Measurements from ENCODE around the gene DISC1.
"Not testable (repeated sequence)": the region's sequence is repeated elsewhere in the genome, so short reads cannot be mapped to it uniquely, and the experiment has no call there.

The DISC1 gene

GRCh38 chr1:231931846-231932454 is 305.4 kb downstream of the DISC1 start:
- DNase-seq (ENCODE audit: low spot score) = peak; percentile 52

- DNase-seq (ENCODE audit: low spot score) = no peak
These were observed 307.4 kb downstream of the DISC1 start for GRCh38 chr1:231933711-231934626.

GRCh38 chr1:231934797-231935196 is 308.2 kb downstream of the DISC1 start:
- DNase-seq (ENCODE audit: low spot score) = peak; percentile 84

- no peak for DNase-seq (ENCODE audit: low spot score)
These were observed 309.3 kb downstream of the DISC1 start for GRCh38 chr1:231935856-231936255.

- DNase-seq (ENCODE audit: low spot score) = peak; percentile 54
These were observed 310.6 kb downstream of the DISC1 start for GRCh38 chr1:231936983-231937775.

- no peak for DNase-seq (ENCODE audit: low spot score)
These were observed 311.6 kb downstream of the DISC1 start for GRCh38 chr1:231938211-231938610.

GRCh38 chr1:231938711-231939110 is 312.1 kb downstream of the DISC1 start:
- DNase-seq (ENCODE audit: low spot score) = no peak

- no peak for DNase-seq (ENCODE audit: low spot score)
These were observed 312.5 kb downstream of the DISC1 start for GRCh38 chr1:231939118-231939517.

- DNase-seq (ENCODE audit: low spot score) = no peak
These were observed 313.5 kb downstream of the DISC1 start for GRCh38 chr1:231940116-231940515.

GRCh38 chr1:231940701-231941100 is 314.1 kb downstream of the DISC1 start:
- peak; percentile 80 for DNase-seq (ENCODE audit: low spot score)

GRCh38 chr1:231943084-231943483 is 316.5 kb downstream of the DISC1 start:
- no peak for DNase-seq (ENCODE audit: low spot score)

GRCh38 chr1:231948102-231948501 is 321.5 kb downstream of the DISC1 start:
- not testable (repeated sequence) for DNase-seq (ENCODE audit: low spot score)

- no peak for DNase-seq (ENCODE audit: low spot score)
These were observed 322.9 kb downstream of the DISC1 start for GRCh38 chr1:231949277-231950091.

GRCh38 chr1:231950331-231951128 is 323.9 kb downstream of the DISC1 start:
- no peak for DNase-seq (ENCODE audit: low spot score)

GRCh38 chr1:231951374-231951773 is 324.8 kb downstream of the DISC1 start:
- no peak for DNase-seq (ENCODE audit: low spot score)

- no peak for DNase-seq (ENCODE audit: low spot score)
These were observed 325.6 kb downstream of the DISC1 start for GRCh38 chr1:231952154-231952553.

- DNase-seq (ENCODE audit: low spot score) = no peak
These were observed 327.1 kb downstream of the DISC1 start for GRCh38 chr1:231953660-231954059.

GRCh38 chr1:231954751-231955150 is 328.2 kb downstream of the DISC1 start:
- no peak for DNase-seq (ENCODE audit: low spot score)

GRCh38 chr1:231957359-231957758 is 330.8 kb downstream of the DISC1 start:
- no peak for DNase-seq (ENCODE audit: low spot score)

GRCh38 chr1:231958448-231958847 is 331.9 kb downstream of the DISC1 start:
- DNase-seq (ENCODE audit: low spot score) = no peak

Data from D341Med (cell line).